ENCODE results near the gene BSPRY. TPM values are rescaled to one million over a fixed set of nuclear protein-coding genes. Genes with fewer than 3 reads are reported as not detected.

Gene BSPRY
- polyA plus RNA-seq, 1 donor from 2014 or later: not detected

DNA sequence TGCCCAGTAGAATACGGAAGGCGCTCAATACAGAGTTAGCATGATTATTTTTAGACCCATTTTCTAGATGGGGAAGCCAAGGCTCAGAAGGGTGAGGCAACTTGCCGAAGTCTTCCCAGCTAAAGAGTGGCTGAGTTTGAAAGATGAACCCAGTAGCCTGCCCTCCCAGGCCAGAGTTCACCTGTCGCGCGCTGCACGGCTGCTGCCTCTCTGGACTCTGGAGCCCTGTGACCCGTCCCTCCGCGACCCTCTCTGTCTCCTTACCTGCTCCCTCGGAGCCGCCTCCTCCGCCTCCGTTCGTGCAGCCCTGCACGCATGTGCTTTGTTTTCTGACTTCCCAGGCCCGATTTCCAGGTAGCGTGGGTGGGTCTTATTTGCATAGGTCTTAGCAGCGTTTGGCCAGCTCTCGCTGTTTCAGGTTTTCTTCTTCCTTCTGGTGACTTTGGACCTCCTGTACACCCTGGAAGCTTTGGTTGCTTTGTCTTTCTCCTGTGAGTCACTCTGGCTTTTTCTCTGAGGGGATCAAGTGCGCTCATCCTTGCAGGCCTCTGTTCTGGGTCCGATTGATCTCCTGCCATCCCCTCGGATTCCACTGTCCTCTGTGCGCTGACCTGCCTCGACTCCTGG, 46.4 kb upstream of the BSPRY start, which contains the start of gene RNF183:
Gene RNF183, minus strand, starts transcription at position 585 of the 627 bp plus-strand sequence. CDS start 5,192 bp downstream, outside the sequence.
- Histone ChIP-seq H3K9me3 (ENCODE audit: low read length) (no peaks in the 10 kb centered on the region), H3K9me2 (ENCODE audit: insufficient read depth, low read length) (no peaks in the 10 kb centered on the region), H3K27ac (ENCODE audit: low read length) (no peak within 1 kb of the TSS), H3K9ac (ENCODE audit: low read length) (no peak within 1 kb of the TSS), H4K20me1 (ENCODE audit: insufficient read depth) (no peaks in the 10 kb centered on the region), H2AFZ (ENCODE audit: low read depth, low read length) (no peak within 1 kb of the TSS), H3K4me2 (ENCODE audit: low read length) (no peak within 1 kb of the TSS), H3K79me2 (replicated peaks; ENCODE audit: insufficient read depth, low read length) (no peaks in the 10 kb centered on the region), H3K4me3 (ENCODE audit: low read length) (no peak within 1 kb of the TSS), H3K27me3 (ENCODE audit: insufficient read depth, low read depth, low read length) (no peaks in the 10 kb centered on the region), H3K36me3 (ENCODE audit: insufficient read depth, low read length) (no peaks in the 10 kb centered on the region), H3F3A (ENCODE audit: insufficient read depth, low read length, poor library complexity, severe bottlenecking) (no peaks in the 10 kb centered on the region)
- TF ChIP-seq EZH2 (IDR thresholded peaks at IDR 0.05; ENCODE audit: borderline replicate concordance, insufficient read depth, low read length, poor library complexity, severe bottlenecking) (no peak), SMC3 (conservative IDR thresholded peaks at IDR 0.05; ENCODE audit: poor library complexity) (no peak), RAD21 (conservative IDR thresholded peaks at IDR 0.05) (no peak), MXI1 (conservative IDR thresholded peaks at IDR 0.05; ENCODE audit: poor library complexity, severe bottlenecking) (no peak), POLR2AphosphoS5 (IDR thresholded peaks at IDR 0.05) (no peak), EP300 (conservative IDR thresholded peaks at IDR 0.05; ENCODE audit: poor library complexity, severe bottlenecking) (no peak), TAF1 (IDR thresholded peaks at IDR 0.05; ENCODE audit: low read depth) (no peak)
- TF ChIP-seq, protein P1, sequence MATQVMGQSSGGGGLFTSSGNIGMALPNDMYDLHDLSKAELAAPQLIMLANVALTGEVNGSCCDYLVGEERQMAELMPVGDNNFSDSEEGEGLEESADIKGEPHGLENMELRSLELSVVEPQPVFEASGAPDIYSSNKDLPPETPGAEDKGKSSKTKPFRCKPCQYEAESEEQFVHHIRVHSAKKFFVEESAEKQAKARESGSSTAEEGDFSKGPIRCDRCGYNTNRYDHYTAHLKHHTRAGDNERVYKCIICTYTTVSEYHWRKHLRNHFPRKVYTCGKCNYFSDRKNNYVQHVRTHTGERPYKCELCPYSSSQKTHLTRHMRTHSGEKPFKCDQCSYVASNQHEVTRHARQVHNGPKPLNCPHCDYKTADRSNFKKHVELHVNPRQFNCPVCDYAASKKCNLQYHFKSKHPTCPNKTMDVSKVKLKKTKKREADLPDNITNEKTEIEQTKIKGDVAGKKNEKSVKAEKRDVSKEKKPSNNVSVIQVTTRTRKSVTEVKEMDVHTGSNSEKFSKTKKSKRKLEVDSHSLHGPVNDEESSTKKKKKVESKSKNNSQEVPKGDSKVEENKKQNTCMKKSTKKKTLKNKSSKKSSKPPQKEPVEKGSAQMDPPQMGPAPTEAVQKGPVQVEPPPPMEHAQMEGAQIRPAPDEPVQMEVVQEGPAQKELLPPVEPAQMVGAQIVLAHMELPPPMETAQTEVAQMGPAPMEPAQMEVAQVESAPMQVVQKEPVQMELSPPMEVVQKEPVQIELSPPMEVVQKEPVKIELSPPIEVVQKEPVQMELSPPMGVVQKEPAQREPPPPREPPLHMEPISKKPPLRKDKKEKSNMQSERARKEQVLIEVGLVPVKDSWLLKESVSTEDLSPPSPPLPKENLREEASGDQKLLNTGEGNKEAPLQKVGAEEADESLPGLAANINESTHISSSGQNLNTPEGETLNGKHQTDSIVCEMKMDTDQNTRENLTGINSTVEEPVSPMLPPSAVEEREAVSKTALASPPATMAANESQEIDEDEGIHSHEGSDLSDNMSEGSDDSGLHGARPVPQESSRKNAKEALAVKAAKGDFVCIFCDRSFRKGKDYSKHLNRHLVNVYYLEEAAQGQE (IDR thresholded peaks at IDR 0.05; ENCODE audit: borderline replicate concordance): no peak
- TF ChIP-seq, protein P2, sequence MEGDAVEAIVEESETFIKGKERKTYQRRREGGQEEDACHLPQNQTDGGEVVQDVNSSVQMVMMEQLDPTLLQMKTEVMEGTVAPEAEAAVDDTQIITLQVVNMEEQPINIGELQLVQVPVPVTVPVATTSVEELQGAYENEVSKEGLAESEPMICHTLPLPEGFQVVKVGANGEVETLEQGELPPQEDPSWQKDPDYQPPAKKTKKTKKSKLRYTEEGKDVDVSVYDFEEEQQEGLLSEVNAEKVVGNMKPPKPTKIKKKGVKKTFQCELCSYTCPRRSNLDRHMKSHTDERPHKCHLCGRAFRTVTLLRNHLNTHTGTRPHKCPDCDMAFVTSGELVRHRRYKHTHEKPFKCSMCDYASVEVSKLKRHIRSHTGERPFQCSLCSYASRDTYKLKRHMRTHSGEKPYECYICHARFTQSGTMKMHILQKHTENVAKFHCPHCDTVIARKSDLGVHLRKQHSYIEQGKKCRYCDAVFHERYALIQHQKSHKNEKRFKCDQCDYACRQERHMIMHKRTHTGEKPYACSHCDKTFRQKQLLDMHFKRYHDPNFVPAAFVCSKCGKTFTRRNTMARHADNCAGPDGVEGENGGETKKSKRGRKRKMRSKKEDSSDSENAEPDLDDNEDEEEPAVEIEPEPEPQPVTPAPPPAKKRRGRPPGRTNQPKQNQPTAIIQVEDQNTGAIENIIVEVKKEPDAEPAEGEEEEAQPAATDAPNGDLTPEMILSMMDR (IDR thresholded peaks at IDR 0.05; ENCODE audit: poor library complexity, severe bottlenecking): no peak

DNA sequence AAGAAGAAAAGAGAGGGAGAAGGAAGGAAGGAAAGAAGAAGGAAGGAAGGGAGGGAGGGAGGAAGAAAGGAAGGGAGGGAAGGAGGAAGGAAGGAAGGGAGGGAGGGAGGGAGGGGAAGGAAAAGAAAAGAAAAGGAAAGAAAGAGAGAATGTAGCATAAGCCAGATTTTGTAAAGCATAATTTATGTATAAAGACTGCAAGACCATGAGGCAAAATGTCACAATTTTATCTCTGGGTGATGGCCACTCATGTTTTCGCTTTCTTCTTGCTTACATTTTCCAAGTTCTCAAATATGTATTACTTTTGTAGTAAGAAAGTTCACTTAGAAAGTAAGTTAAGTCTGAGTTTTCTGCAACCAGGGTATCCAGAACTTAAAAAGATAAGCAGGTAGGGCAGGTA, 42.8 kb upstream of the BSPRY start:
- no peak overlapping the region for H2AFZ ChIP-seq (ENCODE audit: low read depth, low read length)

More for the DNA sequence above, 42.8 kb upstream of the BSPRY start:
- H3K4me3 ChIP-seq (ENCODE audit: low read length): no peak overlapping the region
- H3K4me2 ChIP-seq (ENCODE audit: low read length): no peak overlapping the region
- no peak overlapping the region for H3K9ac ChIP-seq (ENCODE audit: low read length)
- TF ChIP-seq POLR2AphosphoS5 (IDR thresholded peaks at IDR 0.05): no peak
- TF ChIP-seq TAF1 (IDR thresholded peaks at IDR 0.05; ENCODE audit: low read depth): no peak
- TF ChIP-seq SMC3 (conservative IDR thresholded peaks at IDR 0.05; ENCODE audit: poor library complexity): no peak
- TF ChIP-seq MXI1 (conservative IDR thresholded peaks at IDR 0.05; ENCODE audit: poor library complexity, severe bottlenecking): no peak
- TF ChIP-seq, protein P2 (IDR thresholded peaks at IDR 0.05; ENCODE audit: poor library complexity, severe bottlenecking): no peak
- TF ChIP-seq EZH2 (IDR thresholded peaks at IDR 0.05; ENCODE audit: borderline replicate concordance, insufficient read depth, low read length, poor library complexity, severe bottlenecking): no peak
- TF ChIP-seq RAD21 (conservative IDR thresholded peaks at IDR 0.05): no peak
- TF ChIP-seq, protein P1 (IDR thresholded peaks at IDR 0.05; ENCODE audit: borderline replicate concordance): no peak
- no peak for TF ChIP-seq EP300 (conservative IDR thresholded peaks at IDR 0.05; ENCODE audit: poor library complexity, severe bottlenecking)
- H3K79me2 ChIP-seq (replicated peaks; ENCODE audit: insufficient read depth, low read length): no peaks in the 10 kb centered on the region
- H3K36me3 ChIP-seq (ENCODE audit: insufficient read depth, low read length): no peaks in the 10 kb centered on the region
- H4K20me1 ChIP-seq (ENCODE audit: insufficient read depth): no peaks in the 10 kb centered on the region
- H3K27ac ChIP-seq (ENCODE audit: low read length): no peak overlapping the region
- H3K9me3 ChIP-seq (ENCODE audit: low read length): no peaks in the 10 kb centered on the region
- H3K27me3 ChIP-seq (ENCODE audit: insufficient read depth, low read depth, low read length): no peaks in the 10 kb centered on the region
- H3K9me2 ChIP-seq (ENCODE audit: insufficient read depth, low read length): no peaks in the 10 kb centered on the region
- H3F3A ChIP-seq (ENCODE audit: insufficient read depth, low read length, poor library complexity, severe bottlenecking): no peaks in the 10 kb centered on the region

Data from neural cell (in vitro differentiated cells).